ENCODE results near the gene SYNE4. TPM values are rescaled to one million over a fixed set of nuclear protein-coding genes. Genes with fewer than 3 reads are reported as not detected.

SYNE4 gene
- total and polyA plus RNA-seq, 2 of the 4 experiments (the other 2 are of a cell fraction), result 0.27 TPM; not detected in 1

GRCh38 chr19:36006955-36007354 is 1.7 kb downstream of the SYNE4 start:
- in situ Hi-C loops (cut with MboI; ENCODE audit: low sequenced_read_pairs), result no loop called here
- H3K9ac ChIP-seq (ENCODE audit: low read depth, low read length), result no peak overlapping the region
- H3K4me3 ChIP-seq (ENCODE audit: insufficient read depth, low read depth, low read length), result no peak overlapping the region
- no peaks in the 10 kb centered on the region for H3K27me3 ChIP-seq (ENCODE audit: control insufficient read depth, insufficient read depth, low read length)
- intact Hi-C loops (cut with micrococcal nuclease), result no loop called here
- no peak overlapping the region for H3K4me2 ChIP-seq (ENCODE audit: low read depth, low read length)
- TF ChIP-seq RFX5 (IDR thresholded peaks at IDR 0.05; ENCODE audit: low read depth, low read length), result no peak
- TF ChIP-seq, protein P1, sequence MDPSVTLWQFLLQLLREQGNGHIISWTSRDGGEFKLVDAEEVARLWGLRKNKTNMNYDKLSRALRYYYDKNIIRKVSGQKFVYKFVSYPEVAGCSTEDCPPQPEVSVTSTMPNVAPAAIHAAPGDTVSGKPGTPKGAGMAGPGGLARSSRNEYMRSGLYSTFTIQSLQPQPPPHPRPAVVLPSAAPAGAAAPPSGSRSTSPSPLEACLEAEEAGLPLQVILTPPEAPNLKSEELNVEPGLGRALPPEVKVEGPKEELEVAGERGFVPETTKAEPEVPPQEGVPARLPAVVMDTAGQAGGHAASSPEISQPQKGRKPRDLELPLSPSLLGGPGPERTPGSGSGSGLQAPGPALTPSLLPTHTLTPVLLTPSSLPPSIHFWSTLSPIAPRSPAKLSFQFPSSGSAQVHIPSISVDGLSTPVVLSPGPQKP (IDR thresholded peaks at IDR 0.05; ENCODE audit: borderline replicate concordance, low read depth, low read length), result no peak
- no peak for TF ChIP-seq MXI1 (IDR thresholded peaks at IDR 0.05; ENCODE audit: borderline replicate concordance, low read depth, low read length)
- no peak for TF ChIP-seq MAZ (IDR thresholded peaks at IDR 0.05; ENCODE audit: borderline replicate concordance, low read depth, low read length)
- TF ChIP-seq SMC3 (IDR thresholded peaks at IDR 0.05; ENCODE audit: low read depth, low read length), result no peak
- TF ChIP-seq, protein P2, sequence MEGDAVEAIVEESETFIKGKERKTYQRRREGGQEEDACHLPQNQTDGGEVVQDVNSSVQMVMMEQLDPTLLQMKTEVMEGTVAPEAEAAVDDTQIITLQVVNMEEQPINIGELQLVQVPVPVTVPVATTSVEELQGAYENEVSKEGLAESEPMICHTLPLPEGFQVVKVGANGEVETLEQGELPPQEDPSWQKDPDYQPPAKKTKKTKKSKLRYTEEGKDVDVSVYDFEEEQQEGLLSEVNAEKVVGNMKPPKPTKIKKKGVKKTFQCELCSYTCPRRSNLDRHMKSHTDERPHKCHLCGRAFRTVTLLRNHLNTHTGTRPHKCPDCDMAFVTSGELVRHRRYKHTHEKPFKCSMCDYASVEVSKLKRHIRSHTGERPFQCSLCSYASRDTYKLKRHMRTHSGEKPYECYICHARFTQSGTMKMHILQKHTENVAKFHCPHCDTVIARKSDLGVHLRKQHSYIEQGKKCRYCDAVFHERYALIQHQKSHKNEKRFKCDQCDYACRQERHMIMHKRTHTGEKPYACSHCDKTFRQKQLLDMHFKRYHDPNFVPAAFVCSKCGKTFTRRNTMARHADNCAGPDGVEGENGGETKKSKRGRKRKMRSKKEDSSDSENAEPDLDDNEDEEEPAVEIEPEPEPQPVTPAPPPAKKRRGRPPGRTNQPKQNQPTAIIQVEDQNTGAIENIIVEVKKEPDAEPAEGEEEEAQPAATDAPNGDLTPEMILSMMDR (conservative IDR thresholded peaks at IDR 0.05; ENCODE audit: low read depth, low read length), result no peak
- TF ChIP-seq RCOR1 (IDR thresholded peaks at IDR 0.05; ENCODE audit: insufficient replicate concordance, low read length), result no peak
- TF ChIP-seq CHD1 (IDR thresholded peaks at IDR 0.05; ENCODE audit: low read depth, low read length), result no peak
- no peak for TF ChIP-seq MAFK (IDR thresholded peaks at IDR 0.05; ENCODE audit: low read depth, low read length)
- TF ChIP-seq USF2 (IDR thresholded peaks at IDR 0.05; ENCODE audit: low read depth, low read length), result no peak
- TF ChIP-seq RAD21 (IDR thresholded peaks at IDR 0.05; ENCODE audit: low read length), result no peak
- no peak for TF ChIP-seq POLR2A (IDR thresholded peaks at IDR 0.05; ENCODE audit: low read depth, low read length)
- no peak for TF ChIP-seq CEBPB (IDR thresholded peaks at IDR 0.05; ENCODE audit: low read depth, low read length)
- TF ChIP-seq NFE2L2 (IDR thresholded peaks at IDR 0.05; ENCODE audit: low read depth, low read length), result no peak
- no peak for TF ChIP-seq FOS (IDR thresholded peaks at IDR 0.05; ENCODE audit: low read depth, low read length)
- TF ChIP-seq BHLHE40 (IDR thresholded peaks at IDR 0.05; ENCODE audit: low read depth, low read length), result no peak
- WGBS, 2 experiments (ENCODE audit: extremely low coverage in 2 of 2, insufficient read length in 1 of 2), result 95% methylated on average over 3 of the region's 5 CpGs; no CpG with 5 or more reads in 1 of the 2 experiments
- no peak for ATAC-seq (ENCODE audit: low read depth)
- H4K8ac ChIP-seq (ENCODE audit: low read depth in 2 of 2, low read length in 2 of 2), result no peak overlapping the region
- no peak overlapping the region for H3K56ac ChIP-seq (ENCODE audit: extremely low read depth, insufficient read depth, low read length)
- 0 out of 2 replicates have a peak, but pooled peaks cover 3% of the 10 kb centered on the region for H3K4me1 ChIP-seq (ENCODE audit: control insufficient read depth, insufficient read depth, low read length)
- ChIA-PET CTCF (no interaction called here), POLR2A (ENCODE audit: unreplicated experiment) (no interaction called here)
- no peak overlapping the region for H2AFZ ChIP-seq (replicated peaks; ENCODE audit: low read length, poor library complexity)
- H2BK5ac ChIP-seq (ENCODE audit: low read depth, low read length, poor library complexity, severe bottlenecking), result no peak overlapping the region
- DNase-seq, result no peak
- H3K18ac ChIP-seq (ENCODE audit: low read depth, low read length), result no peak overlapping the region
- H3K36me3 ChIP-seq (ENCODE audit: control insufficient read depth, insufficient read depth, low read length), result no peaks in the 10 kb centered on the region; the same call in none of the 2 replicates
- H3K27ac ChIP-seq (ENCODE audit: insufficient read depth, low read length), result no peak overlapping the region
- no peak overlapping the region for H3K14ac ChIP-seq (replicated peaks; ENCODE audit: low read depth, low read length)
- BruUV-seq (replicated peaks), result no TSS peak
- H3K4ac ChIP-seq (ENCODE audit: low read depth, low read length), result no peak overlapping the region
- no peak overlapping the region for H2BK20ac ChIP-seq (ENCODE audit: low read depth, low read length)
- no peak overlapping the region for H4K5ac ChIP-seq (ENCODE audit: low read depth, low read length)
- H3K9me3 ChIP-seq (ENCODE audit: control insufficient read depth, insufficient read depth, low read length), result no peaks in the 10 kb centered on the region
- no peak overlapping the region for H2AK9ac ChIP-seq (replicated peaks; ENCODE audit: low read depth, low read length, poor library complexity)
- no peak overlapping the region for H4K91ac ChIP-seq (ENCODE audit: insufficient read depth, low read depth, low read length)
- no peak overlapping the region for H2BK15ac ChIP-seq (ENCODE audit: low read depth, low read length)
- peaks cover 10% of the 10 kb centered on the region for H4K20me1 ChIP-seq (ENCODE audit: insufficient read depth, low read length)
- peaks cover 0 to 11% of the 10 kb centered on the region in 2 experiments; a peak in 2 of 4 replicates for H3K79me1 ChIP-seq (ENCODE audit: low read depth in 1 of 2, low read length in 2 of 2)
- dilution Hi-C loops (cut with HindIII; ENCODE audit: low sequenced_read_pairs, unreplicated experiment), result no loop called here
- H2BK120ac ChIP-seq (ENCODE audit: low read depth, low read length), result no peak overlapping the region
- peaks cover 11% of the 10 kb centered on the region for H3K9me1 ChIP-seq (ENCODE audit: insufficient read depth, low read length)
- no peak overlapping the region for H2AK5ac ChIP-seq (ENCODE audit: low read depth, low read length)
- H3K23ac ChIP-seq (ENCODE audit: low read depth, low read length), result no peak overlapping the region
